Cerebellar cortex (tissue), 1 donor: ENCODE results near the gene CEP95.

Experiments used
- DNase-seq: peaks from one replicate; pipeline ENCODE4 v3.0.0-alpha.2; 2015; ENCODE audit warnings: low spot score

CEP95 gene

DNA sequence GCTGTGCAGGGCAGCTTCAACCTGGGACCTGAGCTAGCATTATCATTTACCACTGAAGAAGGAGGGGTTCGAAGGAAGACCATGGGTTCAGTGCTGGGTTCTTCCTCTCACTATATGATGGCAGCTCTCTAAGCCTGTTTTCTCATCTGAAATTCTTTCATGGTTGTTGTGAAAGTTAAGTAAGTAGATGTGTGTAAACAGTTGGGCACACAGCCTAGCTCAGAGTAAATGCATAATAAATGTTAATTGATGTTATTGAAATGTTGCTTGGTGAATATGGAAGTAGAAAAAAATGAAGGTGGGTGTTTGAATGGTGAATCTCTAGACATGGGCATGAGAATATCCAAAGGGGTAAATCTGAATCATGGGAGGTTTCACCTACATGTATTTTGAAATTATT is 9.1 kb downstream of the CEP95 start:
- DNase-seq, result no peak

DNA sequence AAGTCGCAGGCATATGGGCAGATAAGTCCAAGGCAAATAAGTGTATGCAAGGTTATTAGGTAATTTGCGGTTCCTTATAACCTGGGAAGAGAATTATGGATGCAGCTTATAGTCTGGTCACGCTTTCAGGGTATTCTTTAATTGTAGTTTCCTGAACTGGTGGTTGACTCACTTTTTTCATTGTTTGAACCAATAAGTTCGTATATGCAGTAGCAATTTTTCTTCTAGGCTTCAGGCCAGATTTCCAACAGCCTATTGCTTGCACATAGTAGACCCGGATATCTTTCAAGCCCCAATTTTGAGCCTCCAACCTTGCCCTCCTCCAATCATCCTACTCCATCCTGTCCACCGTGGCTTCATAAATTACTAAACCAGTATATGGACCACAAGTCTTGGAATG is 12.8 kb downstream of the CEP95 start:
- DNase-seq, result no peak

DNA sequence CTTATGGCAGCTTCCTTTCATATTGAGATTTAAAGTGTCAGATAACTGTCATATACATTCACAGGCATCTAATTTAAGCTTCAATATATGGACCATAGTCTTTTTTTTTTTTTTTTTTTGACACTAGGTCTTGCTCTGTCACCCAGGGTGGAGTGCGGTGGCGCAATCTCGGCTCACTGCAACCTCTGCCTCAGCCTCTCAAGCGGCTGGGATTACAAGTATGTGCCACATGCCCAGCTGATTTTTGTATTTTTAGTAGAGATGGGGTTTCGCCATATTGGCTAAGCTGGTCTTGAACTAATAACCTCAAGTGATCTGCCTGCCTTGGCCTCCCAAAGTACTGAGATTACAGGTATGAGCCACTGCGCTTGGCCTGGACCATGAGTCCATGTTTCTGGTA is 13.6 kb downstream of the CEP95 start:
- DNase-seq, result no peak

DNA sequence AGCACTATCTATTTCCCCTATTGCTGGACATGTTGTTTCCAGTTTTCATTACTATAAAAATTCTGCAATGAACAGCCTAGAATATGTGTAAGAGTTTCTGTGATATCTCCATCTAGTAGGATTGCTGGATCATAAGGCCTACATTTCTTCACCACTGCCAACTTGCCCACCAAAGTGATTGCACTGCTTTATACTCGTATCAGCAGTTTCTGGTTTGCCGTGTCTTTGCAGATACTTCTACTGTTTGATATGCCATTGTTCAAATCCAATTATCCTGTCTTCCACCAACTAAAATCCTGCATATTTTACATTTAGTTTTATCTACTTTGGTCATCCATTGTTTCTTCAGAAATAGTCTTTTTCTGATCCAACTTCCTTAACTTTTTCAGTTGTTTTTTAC is 21.1 kb downstream of the CEP95 start:
- no peak for DNase-seq

DNA sequence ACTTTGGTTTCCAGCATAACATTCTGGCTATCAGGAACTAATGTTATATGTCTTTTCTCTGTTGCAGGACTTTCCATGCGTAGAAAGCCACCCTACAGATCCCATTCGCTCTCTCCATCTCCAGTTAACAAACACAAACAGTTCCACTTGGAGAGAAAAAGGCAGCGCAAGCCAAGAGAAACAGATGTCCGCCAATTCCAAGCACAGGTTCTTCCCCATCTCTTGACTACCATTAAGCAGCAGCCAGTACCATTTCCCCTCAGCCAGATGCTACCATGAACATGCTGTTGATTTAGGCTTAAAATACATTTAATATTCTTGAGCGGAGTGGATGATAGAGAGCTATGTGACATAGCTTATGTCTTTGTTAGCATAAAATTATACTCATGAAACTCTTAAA is 22.4 kb downstream of the CEP95 start:
- DNase-seq, result no peak

DNA sequence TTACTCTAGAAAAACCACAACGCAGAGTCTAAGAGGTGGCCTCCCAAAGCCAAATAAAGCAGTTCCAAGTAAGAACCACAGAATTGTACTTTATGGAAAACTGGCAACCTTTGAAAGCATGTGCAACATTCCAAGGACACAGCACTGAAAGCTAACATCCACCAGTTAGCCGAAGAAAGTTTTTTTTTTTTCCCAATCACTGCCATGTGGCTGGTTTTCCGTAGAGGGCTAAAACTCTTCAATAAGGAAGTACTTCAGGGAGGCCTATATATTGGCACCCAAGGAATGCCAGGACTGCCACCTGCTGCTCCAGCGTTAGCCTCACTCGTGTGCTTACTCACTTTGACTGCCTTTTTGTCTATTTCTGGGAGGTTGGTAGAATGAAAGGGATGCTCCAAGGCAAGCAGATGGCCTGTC is 25.2 kb downstream of the CEP95 start:
- DNase-seq, result no peak

DNA sequence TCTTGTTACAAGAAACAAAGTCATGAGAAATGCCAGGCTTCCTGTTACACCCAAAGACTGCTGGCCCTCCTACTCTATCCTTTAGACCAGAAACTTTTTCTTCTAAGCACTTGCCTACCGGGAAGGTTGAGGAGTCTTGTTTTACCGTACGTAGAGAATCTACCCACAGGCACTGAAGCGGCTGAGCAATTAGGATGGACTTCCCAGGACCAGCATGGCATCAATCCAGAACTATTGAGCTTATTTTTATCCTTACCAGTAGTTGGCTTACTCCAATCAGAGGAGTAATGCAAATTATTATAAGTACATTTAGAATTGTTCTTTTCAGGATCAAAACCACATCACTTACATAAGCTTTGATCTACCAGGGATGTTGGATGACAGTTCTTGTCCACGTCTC is 25.6 kb downstream of the CEP95 start:
- DNase-seq, result no peak

DNA sequence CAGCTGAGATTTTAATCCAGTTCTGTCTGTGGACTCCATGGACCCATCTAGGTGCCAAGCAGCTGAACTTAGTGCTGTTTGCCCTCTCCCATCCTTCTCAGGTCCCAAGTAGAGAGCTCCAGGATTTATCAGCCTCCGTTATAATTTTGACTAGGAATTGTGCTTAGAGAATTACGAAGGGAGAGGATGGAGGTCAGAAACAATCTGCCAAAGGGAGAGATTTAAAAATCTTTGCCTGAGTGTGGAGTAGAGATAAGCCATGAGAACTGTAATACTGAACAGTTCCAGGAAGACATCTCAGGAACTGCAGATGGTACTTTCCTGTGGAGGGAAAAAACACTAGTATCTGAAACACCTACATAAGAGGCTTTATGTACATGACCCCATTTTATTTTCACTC is 27.0 kb downstream of the CEP95 start:
- DNase-seq, result no peak

DNA sequence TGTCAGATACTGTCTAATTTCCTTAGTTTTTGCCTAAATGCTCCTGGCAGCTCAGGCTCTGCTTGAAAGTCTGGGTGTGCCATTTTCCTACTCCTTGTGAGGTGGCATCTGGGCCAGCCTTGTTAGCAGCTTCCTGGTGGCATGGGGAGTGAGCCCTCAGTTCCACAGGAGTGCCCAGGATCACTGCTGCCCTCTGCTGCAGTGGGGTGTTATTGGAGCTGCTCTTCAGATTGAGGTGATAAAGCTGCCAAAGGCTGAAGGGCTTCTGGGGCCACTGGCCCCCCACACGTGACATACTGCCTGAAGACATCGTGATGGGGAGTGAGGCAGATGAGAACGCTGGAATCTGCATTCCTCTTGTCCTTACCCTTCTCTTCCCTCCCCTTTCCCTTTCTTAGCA is 27.4 kb downstream of the CEP95 start:
- DNase-seq, result no peak

DNA sequence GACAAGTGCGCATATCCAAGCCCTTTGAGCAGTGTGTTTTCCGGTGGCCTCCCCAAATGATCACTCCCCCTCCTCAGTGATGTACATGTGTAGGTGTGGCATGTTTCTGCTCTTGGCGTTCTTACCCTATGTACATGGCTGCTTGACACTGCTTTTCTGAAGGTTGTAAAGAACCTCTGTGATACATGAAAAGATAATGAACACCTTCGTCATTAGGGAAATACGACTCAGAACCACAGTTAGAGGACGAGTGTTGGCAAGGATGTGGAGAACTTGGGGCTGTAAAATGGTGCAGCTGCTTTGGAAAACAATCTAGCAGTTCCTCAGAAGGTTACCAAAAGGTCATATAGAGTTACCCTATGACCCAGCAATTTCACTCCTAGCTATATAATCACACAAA is 28.6 kb downstream of the CEP95 start:
- DNase-seq, result no peak

DNA sequence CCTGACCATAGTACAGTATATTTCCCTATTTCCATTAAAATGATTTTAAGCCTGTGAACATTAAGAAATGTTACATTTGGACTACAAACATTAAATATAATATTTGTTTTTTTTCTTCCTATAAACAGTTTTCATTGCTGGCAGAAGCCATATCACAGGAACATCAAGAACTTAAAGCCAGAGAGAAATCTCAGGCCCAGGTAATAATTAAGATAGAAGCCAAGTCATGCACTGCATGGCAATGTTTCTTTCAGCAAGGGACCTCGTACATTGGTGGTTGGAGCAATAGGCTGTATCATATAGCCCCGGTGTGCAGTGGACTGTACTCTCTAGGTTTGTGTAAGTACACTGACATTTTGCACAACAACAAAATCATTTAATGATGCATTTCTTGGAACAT is 30.1 kb downstream of the CEP95 start:
- no peak for DNase-seq

DNA sequence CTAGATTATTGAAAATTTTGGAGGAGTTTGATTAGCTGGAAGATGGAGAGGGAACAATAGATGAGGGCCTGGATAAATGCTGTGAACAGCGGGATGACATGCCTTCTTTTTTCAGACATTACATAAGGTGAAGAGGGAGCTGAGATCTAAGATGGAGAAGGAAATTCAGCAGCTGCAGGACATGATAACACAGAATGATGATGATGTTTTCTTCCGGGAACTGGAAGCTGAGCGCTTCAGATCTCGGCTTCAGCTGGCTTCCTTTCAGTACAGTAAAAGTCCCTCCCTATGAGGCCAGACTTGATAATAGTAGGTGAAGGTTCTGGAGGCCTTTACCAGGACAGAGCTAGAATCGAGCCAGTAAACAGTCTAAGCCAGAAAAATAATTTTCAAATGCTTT is 30.7 kb downstream of the CEP95 start:
- DNase-seq, result no peak

DNA sequence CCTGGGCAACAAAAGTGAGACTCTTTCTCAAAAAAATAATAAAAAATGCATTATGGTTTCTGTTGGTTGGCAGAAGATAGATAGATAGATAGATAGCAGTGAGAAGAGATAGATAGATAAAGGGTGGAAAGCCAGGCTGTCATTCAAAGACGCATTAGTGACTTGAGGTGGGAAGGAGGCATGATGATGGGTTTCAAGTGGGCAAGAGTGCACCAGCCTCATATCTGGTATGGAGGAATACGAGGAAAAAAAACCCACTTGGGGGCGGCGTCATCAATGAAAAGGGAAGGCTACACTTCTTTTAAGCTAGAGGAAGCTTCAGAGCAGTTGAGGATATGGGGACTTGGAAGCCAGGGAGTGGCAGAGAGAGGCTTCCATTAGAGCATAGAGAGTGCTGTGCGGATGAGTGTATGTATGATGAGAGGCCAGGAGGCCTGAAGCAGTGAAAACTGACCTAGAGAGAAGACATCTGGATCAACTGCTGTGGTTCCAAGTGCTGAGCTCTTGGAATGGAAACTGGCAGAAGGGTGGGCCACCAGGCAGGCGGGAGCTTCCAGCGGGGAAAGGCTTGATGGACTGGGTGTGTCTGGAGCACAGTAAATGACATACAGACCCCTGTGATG is 31.8 kb downstream of the CEP95 start:
- DNase-seq, result no peak

DNA sequence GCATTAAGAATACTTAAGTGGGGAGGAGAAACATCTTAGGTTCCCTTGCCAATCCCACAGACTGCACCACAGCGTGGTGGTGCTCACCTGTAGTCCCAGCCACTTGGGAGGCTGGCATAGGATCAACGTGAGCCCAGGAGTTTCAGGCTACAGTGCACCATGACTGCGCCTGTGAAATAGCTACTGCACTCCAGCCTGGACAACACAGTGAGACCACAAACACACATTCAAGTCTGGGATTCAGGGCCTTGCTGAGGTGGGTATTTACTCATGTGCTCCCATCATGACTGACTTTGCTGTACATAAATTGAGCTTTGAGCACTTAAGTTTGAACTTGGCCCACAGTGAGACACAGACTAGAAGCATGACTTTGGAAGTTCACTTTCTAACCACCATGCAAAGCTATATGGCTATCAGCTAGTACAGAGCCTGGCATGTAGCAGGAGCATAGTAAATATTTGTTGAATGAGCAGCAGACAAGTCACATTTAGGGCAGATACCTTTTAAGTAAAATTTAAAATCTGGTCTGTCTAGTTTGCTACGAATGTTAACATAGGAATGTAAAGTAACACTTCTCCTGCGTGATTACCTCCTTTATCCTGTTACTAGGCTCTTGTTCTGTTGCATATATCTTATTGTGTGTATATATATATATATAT is 33.5 kb downstream of the CEP95 start:
- no peak for DNase-seq

DNA sequence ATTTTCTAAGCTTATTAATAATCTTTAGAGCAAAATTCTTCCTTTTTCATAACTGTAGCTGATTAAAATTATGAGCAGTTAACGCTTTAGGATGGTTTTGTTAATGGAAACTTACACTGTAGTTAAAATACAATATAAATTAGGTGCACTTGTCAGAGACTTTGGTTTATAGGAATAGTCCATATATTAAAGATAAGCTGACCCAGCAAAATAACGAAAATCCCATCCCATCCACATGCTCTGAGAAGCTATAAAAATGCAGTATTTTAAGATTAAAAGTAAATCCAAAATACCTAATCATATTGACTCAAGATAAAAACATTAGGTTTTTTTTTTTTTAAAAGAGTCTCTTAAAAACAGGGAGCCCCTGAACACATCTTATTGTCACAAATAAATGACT is 38.0 kb downstream of the CEP95 start:
- no peak for DNase-seq

DNA sequence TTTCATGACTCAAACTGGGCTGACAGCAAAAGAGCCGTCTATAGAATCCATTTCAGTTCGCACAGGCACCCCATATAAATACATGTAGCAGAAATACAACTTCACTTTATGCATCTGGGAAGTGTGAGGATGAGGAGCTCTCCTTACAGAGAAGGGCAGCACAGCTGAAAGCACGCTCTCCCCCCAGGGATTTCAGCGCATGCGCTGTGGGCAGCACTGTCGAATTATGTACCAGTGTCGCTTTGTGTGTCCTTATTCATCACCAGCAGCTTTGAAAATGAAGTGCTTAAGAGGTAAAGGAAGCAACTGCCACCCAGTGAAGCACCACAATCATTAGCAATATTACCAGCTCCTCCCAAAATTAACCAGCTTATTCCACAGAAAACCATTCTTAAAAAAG is 39.9 kb downstream of the CEP95 start:
- peak; percentile 93 for DNase-seq

DNA sequence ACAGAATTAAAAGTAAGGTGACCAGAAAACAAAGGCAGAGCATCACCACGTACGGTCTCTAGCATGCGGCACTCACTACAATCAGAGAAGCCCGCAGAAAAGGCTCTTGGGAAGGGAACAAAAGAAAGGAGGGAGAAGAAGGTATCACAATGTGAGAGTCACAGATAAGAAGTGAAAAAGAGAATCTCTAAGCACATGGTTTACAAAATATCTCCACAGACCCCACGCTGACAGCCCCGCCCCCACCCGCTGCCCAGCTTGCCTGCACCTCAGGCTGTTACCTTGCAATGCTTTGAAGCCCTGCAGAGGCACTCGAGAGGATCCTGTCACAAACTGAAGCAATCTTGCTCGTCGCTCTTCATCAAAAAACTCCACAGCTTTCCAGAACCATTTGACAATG is 40.5 kb downstream of the CEP95 start:
- peak; percentile 65 for DNase-seq

DNA sequence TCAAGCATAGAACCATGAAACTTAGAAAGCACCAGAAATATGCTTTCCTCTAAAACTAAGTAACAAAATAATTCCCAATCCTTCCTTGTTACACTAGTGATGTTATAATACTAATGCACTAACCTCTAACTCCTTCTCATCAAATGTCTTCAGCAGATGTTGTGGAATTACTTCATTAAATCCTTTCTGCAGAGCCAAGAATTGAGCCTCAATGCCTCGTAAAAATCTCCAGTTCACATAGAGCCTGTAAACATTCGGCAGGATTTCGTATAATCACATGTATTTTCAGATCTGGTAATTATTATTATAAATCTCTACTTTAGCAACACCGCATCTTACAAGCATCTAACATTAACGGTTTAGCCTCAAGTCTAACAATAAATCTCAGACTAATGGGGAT is 44.7 kb downstream of the CEP95 start:
- DNase-seq, result no peak

DNA sequence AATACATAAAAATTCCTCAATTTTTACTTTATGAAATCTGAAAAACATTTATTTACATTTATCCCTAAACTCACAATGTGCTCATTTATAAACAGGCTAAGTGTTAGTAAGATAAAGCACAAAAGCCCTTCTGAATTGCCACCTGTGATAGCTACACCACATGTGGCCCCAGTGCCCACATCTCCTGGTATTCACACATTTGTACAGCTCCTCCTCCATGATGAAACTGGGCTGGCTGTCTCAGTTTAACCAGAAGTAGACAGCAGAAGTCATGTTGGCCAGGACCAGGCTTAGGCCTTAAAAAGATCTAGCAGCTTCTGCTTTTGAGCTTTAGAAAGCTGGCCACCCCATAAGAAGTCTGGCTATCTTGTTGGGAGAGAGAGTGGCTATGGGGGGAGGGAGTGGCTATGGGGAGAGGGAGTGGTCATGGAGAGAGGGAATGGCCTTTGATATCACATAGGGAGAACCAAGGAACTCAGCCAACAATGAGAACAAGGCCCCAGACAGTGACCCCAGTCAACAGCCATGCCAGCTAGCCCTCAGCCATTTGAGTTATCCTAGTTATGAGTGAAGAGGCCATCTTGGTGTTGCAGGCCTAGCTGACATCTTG is 47.4 kb downstream of the CEP95 start:
- no peak for DNase-seq

DNA sequence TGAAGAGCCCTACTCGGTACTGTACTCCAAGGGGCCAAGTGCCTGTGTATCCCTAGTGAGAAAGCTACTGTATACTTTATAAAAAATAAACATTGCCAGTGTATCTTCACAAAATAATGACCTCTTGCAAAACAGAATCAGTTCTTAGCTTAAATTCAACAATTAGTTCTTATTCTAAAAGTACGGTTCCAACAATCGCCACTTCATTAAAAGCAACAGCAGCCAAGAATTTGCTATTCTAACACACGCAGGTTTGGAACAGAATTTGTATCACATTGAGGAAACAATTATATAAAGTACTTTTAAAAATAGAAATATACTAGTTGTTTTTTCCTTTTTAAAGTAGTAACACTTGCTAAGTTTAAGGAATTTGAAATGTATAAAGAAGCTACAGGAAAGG is 48.5 kb downstream of the CEP95 start:
- DNase-seq, result no peak

DNA sequence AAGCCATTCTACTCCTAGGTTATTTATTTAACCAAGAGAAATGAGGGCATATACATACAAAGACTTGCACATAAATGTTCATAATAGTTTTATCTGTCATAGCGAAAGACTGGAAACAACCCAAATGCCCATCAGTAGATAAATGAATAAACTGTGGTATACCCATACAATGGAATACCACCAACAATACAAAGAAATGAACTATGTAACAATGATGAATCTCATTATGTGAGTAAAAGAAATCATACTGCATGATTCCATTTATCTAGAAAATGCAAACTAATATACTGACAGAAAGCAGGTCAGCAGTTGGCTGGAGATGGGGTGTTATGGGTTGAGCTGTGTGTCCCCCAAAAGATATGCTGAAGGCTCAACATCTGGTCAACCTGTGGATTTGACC is 57.3 kb downstream of the CEP95 start:
- DNase-seq, result no peak

DNA sequence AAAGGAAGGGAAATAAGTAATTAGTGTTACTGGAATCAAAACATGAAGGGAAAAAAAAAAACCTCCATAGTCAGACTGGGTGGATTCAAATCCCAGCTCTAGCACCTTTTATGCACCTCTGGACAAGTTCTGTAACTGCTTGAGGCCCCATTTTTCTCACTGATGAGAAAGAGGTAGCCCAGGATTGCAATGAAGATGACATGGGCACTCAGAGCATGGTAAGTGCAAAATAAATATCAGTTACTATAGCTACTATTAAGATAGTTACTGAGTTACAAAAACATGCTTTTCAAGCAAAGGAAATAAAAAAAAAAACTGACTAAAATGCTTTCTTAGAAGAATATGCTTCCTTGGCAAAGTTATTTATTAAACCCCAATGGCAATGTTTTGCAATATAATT is 58.8 kb downstream of the CEP95 start:
- DNase-seq, result no peak

DNA sequence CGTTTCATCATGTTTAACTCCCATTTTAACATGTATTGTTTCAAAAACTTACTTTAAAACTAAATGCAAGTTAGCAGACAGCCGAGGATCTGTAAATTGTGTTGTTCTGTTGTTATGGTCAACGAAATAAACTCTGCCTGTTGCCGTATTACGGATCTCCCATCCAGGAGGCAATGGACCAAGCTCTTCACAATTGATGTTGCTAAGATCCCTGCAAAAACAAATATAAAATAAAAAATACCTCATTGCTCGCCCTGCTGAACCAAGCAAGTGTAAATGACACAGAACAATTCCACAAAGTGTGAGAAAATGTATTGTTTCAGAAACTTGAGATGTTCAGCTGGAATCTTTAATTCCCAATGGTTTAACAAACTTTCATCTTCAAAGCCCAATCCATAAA is 65.0 kb downstream of the CEP95 start:
- no peak for DNase-seq

DNA sequence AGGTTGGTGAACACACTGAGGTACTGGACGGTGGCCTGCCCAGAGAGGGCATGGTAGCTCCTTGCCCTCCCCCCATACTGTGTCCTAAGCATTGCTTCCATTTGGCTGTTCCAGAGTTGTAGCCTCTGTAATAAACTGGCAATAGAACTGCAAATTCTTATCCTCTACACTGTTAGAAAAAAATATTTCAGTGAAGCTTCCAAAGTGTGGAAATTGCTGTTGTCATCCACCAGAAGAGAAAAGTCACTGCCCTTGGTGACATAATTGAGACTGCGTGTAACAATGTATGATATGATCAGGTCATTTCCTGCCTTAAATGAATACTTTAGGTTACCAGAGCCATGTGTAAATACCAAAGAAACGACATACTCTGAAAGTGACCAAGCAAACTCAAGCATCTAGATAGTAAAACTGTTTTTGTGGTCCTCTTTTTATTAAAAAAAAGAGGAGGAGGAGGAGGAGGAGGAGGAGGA is 65.9 kb downstream of the CEP95 start:
- DNase-seq, result no peak
